Panc1 (cell line): ENCODE data around the gene APBB2. TPM values are rescaled to one million over a fixed set of nuclear protein-coding genes. Genes with fewer than 3 reads are reported as not detected.

Source experiments
- ATAC-seq: fragments of 200-7000 bp; cut with Tn5 transposase; 2 replicates; pipeline ENCODE4 v1.9.1; 2020; ENCODE audit warnings: mild to moderate bottlenecking, moderate library complexity
- BruUV-seq: library from RNA; stranded (reverse); fragments of 400-500 nt; replicated peaks from 2 replicates; lab custom pipeline; 2021; lab: Mats Ljungman, UMichigan
- CTCF ChIA-PET: fragments of 300-600 bp; sonication (Branson Sonifier 250); formaldehyde crosslinking; loops from one replicate; lab custom pipeline; 2022; ENCODE audit warnings: antibody characterized with exemption; lab: Charles Lee
- POLR2A ChIA-PET: fragments of 300-600 bp; sonication (Branson Sonifier 250); formaldehyde crosslinking; loops from one replicate; lab custom pipeline; 2022; ENCODE audit warnings: antibody characterized with exemption; lab: Charles Lee
- DNase-seq: peaks from one replicate; pipeline ENCODE4 v3.0.0-alpha.2; 2010; ENCODE audit warnings: low read depth, low spot score
- H3K27ac ChIP-seq: 2 replicates; pipeline ENCODE4 v1.5.1; 2011; ENCODE audit warnings: mild to moderate bottlenecking, low read length, inconsistent platforms
- H3K27me3 ChIP-seq: fragments of 200-500 bp; sonication (Bioruptor generic); 2 replicates; pipeline ENCODE4 v1.6.0; 2014; ENCODE audit warnings: low read length, inconsistent platforms; ENCODE audit not compliant: control insufficient read depth, insufficient read depth
- H3K36me3 ChIP-seq: fragments of 200-500 bp; sonication (Bioruptor generic); 2 replicates; pipeline ENCODE4 v1.5.1; 2014; ENCODE audit warnings: inconsistent platforms, mild to moderate bottlenecking, low read length, moderate library complexity; ENCODE audit not compliant: control insufficient read depth, insufficient read depth
- H3K4me1 ChIP-seq: 2 replicates; pipeline ENCODE4 v1.5.1; 2011; ENCODE audit warnings: inconsistent platforms, mild to moderate bottlenecking, low read length, moderate library complexity; ENCODE audit not compliant: control insufficient read depth, insufficient read depth
- H3K4me3 ChIP-seq, 2 experiments: 2 replicates each; pipeline ENCODE4 v1.5.1; 2011 to 2012; ENCODE audit warnings: low read depth in 2 of 2, low read length in 2 of 2, mild to moderate bottlenecking in 2 of 2, inconsistent platforms in 1 of 2, moderate library complexity in 1 of 2
- H3K9me3 ChIP-seq: fragments of 200-500 bp; sonication (Bioruptor generic); 2 replicates; pipeline ENCODE4 v1.5.1; 2014; ENCODE audit warnings: low read depth, mild to moderate bottlenecking, inconsistent platforms, low read length, moderate library complexity; ENCODE audit not compliant: control insufficient read depth, insufficient read depth
- CTCF ChIP-seq: fragments of 450-650 bp; IDR thresholded peaks from 2 replicates; pipeline ENCODE4 v1.5.1; 2017; ENCODE audit warnings: mild to moderate bottlenecking
- POLR2AphosphoS5 ChIP-seq: IDR thresholded peaks from 2 replicates; pipeline ENCODE4 v1.6.1; 2012; ENCODE audit warnings: mild to moderate bottlenecking, low read depth, low read length, moderate library complexity
- REST ChIP-seq, 2 experiments: IDR thresholded peaks; 2 replicates each; pipeline ENCODE4 v1.6.1; 2011 to 2012; ENCODE audit warnings: low read depth in 2 of 2, control low read depth in 1 of 2, low read length in 1 of 2, mild to moderate bottlenecking in 1 of 2, moderate library complexity in 1 of 2; ENCODE audit not compliant: insufficient read depth in 1 of 2
- SIN3A ChIP-seq: IDR thresholded peaks from 2 replicates; pipeline ENCODE4 v1.6.1; 2012; ENCODE audit warnings: low read depth, mild to moderate bottlenecking, low read length, moderate library complexity, borderline replicate concordance; ENCODE audit not compliant: insufficient read depth
- TCF7L2 ChIP-seq: IDR thresholded peaks from 2 replicates; pipeline ENCODE4 v1.6.1; 2011; ENCODE audit warnings: mild to moderate bottlenecking, low read depth, low read length, inconsistent platforms
- in situ Hi-C: cut with HindIII; loops from 2 replicates; pipeline ENCODE4 v1.10.0; 2016; ENCODE audit warnings: low sequenced_read_pairs, low pct_unique_long_range_greater_than_20kb
- intact Hi-C: fragments of 100-400 bp; cut with micrococcal nuclease; formaldehyde crosslinking; loops from one replicate; pipeline ENCODE4 v1.10.0; 2022; ENCODE audit not compliant: unreplicated experiment
- total RNA-seq: library from RNA; stranded (reverse); gene quantifications from one replicate; pipeline ENCODE4 v1.2.1, GENCODE V29; 2021; ENCODE audit not compliant: unreplicated experiment

Gene APBB2
- total RNA-seq, 1 experiment from 2014 or later: 27.1 TPM

GRCh38 chr4:41217020-41217333 lies 2.6 kb upstream of the APBB2 start:
- Histone ChIP-seq H3K9me3 (no peaks in the 10 kb centered on the region), H3K27me3 (no peaks in the 10 kb centered on the region), H3K36me3 (peaks cover 4% of the 10 kb centered on the region; the same call in 1 of the 2 replicates), H3K4me3 (peak overlapping the region; percentile 66 to 84), H3K27ac (peak overlapping the region; percentile 97), H3K4me1 (peaks cover 17% of the 10 kb centered on the region)
- ChIA-PET CTCF (interaction anchor here (0.6 kb wide), 1 partner anchor 289 kb away, joined by 6 read pairs; no protein-coding TSS in a partner anchor), POLR2A (no interaction called here)
- in situ Hi-C loops: no loop called here
- DNase-seq (no peak), ATAC-seq (no peak)
- no peak for TF ChIP-seq REST (IDR thresholded peaks at IDR 0.05; ENCODE audit: insufficient read depth in 1 of 2, low read depth in 2 of 2, low read length in 1 of 2)
- TF ChIP-seq SIN3A: no peak
- TF ChIP-seq CTCF: no peak
- BruUV-seq: no TSS peak
- intact Hi-C loops: no loop called here

GRCh38 chr4:41216294-41217019 lies 2.1 kb upstream of the APBB2 start:
- TF ChIP-seq CTCF: peak; percentile 23
- TF ChIP-seq SIN3A: no peak
- TF ChIP-seq TCF7L2: no peak
- TF ChIP-seq REST (IDR thresholded peaks at IDR 0.05; ENCODE audit: insufficient read depth in 1 of 2, low read depth in 2 of 2, low read length in 1 of 2): no peak
- TF ChIP-seq POLR2AphosphoS5: peak; percentile 79; the same call in 1 of the 2 replicates
- peak overlapping the region; percentile 66 to 84 for H3K4me3 ChIP-seq
- ChIA-PET POLR2A (interaction anchor here (0.6 kb wide), 1 partner anchor 140 kb away, joined by 4 read pairs; no protein-coding TSS in a partner anchor), CTCF (interaction anchor here (0.6 kb wide), 1 partner anchor 290 kb away, joined by 6 read pairs; no protein-coding TSS in a partner anchor)
- peak overlapping the region; percentile 97 for H3K27ac ChIP-seq
- no peaks in the 10 kb centered on the region for H3K9me3 ChIP-seq
- intact Hi-C loops (no loop called here), in situ Hi-C loops (no loop called here)
- ATAC-seq (peak; percentile 78), DNase-seq (no peak)
- TSS peak; percentile 94 for BruUV-seq
- peaks cover 4% of the 10 kb centered on the region; the same call in 1 of the 2 replicates for H3K36me3 ChIP-seq
- H3K4me1 ChIP-seq: peaks cover 17% of the 10 kb centered on the region
- no peaks in the 10 kb centered on the region for H3K27me3 ChIP-seq
